Mesothelial cell of epicardium (in vitro differentiated cells): Measurements from ENCODE around the gene PRKACB. TPM values are rescaled to one million over a fixed set of nuclear protein-coding genes. Genes with fewer than 3 reads are reported as not detected.

Experiments used
- DNase-seq, 2 experiments: peaks; one replicate each; pipeline ENCODE4 v3.0.0; 2021; ENCODE audit warnings: low spot score in 2 of 2; ENCODE audit not compliant: unreplicated experiment in 2 of 2
- H3K27ac Mint-ChIP-seq: 2 replicates; pipeline ENCODE4 v1.8.0; 2021; ENCODE audit warnings: mixed read lengths
- H3K27me3 Mint-ChIP-seq: 2 replicates; pipeline ENCODE4 v1.8.0; 2021; ENCODE audit warnings: low read depth, mixed read lengths
- H3K36me3 Mint-ChIP-seq: 2 replicates; pipeline ENCODE4 v1.8.0; 2021; ENCODE audit warnings: mixed read lengths
- H3K4me1 Mint-ChIP-seq: 2 replicates; pipeline ENCODE4 v1.8.0; 2021; ENCODE audit warnings: mixed read lengths
- H3K4me3 Mint-ChIP-seq: 2 replicates; pipeline ENCODE4 v1.8.0; 2021; ENCODE audit warnings: mild to moderate bottlenecking, moderate library complexity, mixed read lengths
- H3K9me3 Mint-ChIP-seq: 2 replicates; pipeline ENCODE4 v1.8.0; 2021; ENCODE audit warnings: mixed read lengths
- CTCF ChIP-seq: fragments of 200-600 bp; sonication (generic); IDR thresholded peaks from one replicate; pipeline ENCODE4 v1.5.0; 2021; ENCODE audit warnings: antibody characterized with exemption; ENCODE audit not compliant: unreplicated experiment
- total RNA-seq: library from RNA; stranded (reverse); gene quantifications from 3 replicates; pipeline ENCODE4 v1.2.1, GENCODE V29; 2021

The PRKACB gene
- total RNA-seq, 1 donor from 2014 or later, result 38.5 TPM

GRCh38 chr1:84202126-84202525 lies 58.1 kb downstream of the PRKACB start:
- TF ChIP-seq CTCF, result no peak
- no peak for DNase-seq
- H3K4me3 Mint-ChIP-seq, result no peak overlapping the region
- no peak overlapping the region for H3K27ac Mint-ChIP-seq
- peaks cover 5% of the 10 kb centered on the region for H3K9me3 Mint-ChIP-seq
- no peaks in the 10 kb centered on the region for H3K27me3 Mint-ChIP-seq
- H3K36me3 Mint-ChIP-seq, result peaks cover 33% of the 10 kb centered on the region
- peaks cover 13% of the 10 kb centered on the region for H3K4me1 Mint-ChIP-seq

- H3K9me3 Mint-ChIP-seq, result peaks cover 6% of the 10 kb centered on the region
- H3K4me3 Mint-ChIP-seq, result no peak overlapping the region
- no peak for DNase-seq
- H3K27ac Mint-ChIP-seq, result peak overlapping the region; percentile 43
- H3K27me3 Mint-ChIP-seq, result no peaks in the 10 kb centered on the region
- peaks cover 13% of the 10 kb centered on the region for H3K4me1 Mint-ChIP-seq
- peaks cover 20% of the 10 kb centered on the region for H3K36me3 Mint-ChIP-seq
- TF ChIP-seq CTCF, result no peak
Measured at GRCh38 chr1:84206375-84206774, 62.3 kb downstream of the PRKACB start.

GRCh38 chr1:84208935-84209334 lies 64.9 kb downstream of the PRKACB start:
- no peak for DNase-seq
- H3K27me3 Mint-ChIP-seq, result no peaks in the 10 kb centered on the region
- H3K4me1 Mint-ChIP-seq, result peaks cover 13% of the 10 kb centered on the region
- H3K9me3 Mint-ChIP-seq, result peaks cover 6% of the 10 kb centered on the region
- TF ChIP-seq CTCF, result no peak
- H3K36me3 Mint-ChIP-seq, result peaks cover 20% of the 10 kb centered on the region
- H3K27ac Mint-ChIP-seq, result no peak overlapping the region
- H3K4me3 Mint-ChIP-seq, result no peak overlapping the region

GRCh38 chr1:84214115-84214956 lies 70.3 kb downstream of the PRKACB start:
- no peak for TF ChIP-seq CTCF
- no peaks in the 10 kb centered on the region for H3K27me3 Mint-ChIP-seq
- no peak for DNase-seq
- H3K36me3 Mint-ChIP-seq, result peaks cover 24% of the 10 kb centered on the region
- H3K27ac Mint-ChIP-seq, result no peak overlapping the region
- H3K9me3 Mint-ChIP-seq, result peaks cover 6% of the 10 kb centered on the region
- no peak overlapping the region for H3K4me3 Mint-ChIP-seq
- no peaks in the 10 kb centered on the region for H3K4me1 Mint-ChIP-seq

- Mint-ChIP-seq H3K9me3 (peaks cover 30% of the 10 kb centered on the region), H3K4me1 (no peaks in the 10 kb centered on the region)
Measured at GRCh38 chr1:84217239-84217638, 73.2 kb downstream of the PRKACB start.

More at GRCh38 chr1:84217239-84217638, 73.2 kb downstream of the PRKACB start:
- H3K27ac Mint-ChIP-seq, result no peak overlapping the region
- no peak overlapping the region for H3K4me3 Mint-ChIP-seq
- no peaks in the 10 kb centered on the region for H3K27me3 Mint-ChIP-seq
- no peak for DNase-seq
- no peak for TF ChIP-seq CTCF
- peaks cover 48% of the 10 kb centered on the region for H3K36me3 Mint-ChIP-seq
